ENCODE results near the gene GGT6.

DNA sequence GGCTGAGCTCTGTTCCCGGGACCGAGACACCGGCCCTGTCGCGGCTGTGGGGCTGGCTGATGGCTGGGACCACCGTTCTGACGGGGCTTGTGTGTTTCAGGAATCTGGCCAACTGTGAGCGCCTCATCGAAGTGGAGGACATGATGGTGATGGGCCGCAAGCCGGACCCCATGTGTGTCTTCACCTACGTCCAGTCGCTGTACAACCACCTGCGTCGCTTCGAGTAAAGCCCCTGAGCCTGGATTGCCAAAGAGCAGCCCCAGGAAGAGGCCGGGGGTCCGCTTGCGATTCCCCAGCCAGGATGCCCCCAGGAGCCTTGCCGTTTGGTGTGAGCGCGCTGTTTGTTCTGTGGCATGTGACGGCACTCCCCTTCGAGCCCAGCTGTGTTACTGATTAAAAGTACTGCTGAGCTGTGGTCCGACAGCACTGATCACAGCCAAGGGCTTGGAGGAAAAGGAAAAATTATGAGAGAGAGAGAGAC, 46.9 kb upstream of the GGT6 start:
- TF ChIP-seq, protein P1, sequence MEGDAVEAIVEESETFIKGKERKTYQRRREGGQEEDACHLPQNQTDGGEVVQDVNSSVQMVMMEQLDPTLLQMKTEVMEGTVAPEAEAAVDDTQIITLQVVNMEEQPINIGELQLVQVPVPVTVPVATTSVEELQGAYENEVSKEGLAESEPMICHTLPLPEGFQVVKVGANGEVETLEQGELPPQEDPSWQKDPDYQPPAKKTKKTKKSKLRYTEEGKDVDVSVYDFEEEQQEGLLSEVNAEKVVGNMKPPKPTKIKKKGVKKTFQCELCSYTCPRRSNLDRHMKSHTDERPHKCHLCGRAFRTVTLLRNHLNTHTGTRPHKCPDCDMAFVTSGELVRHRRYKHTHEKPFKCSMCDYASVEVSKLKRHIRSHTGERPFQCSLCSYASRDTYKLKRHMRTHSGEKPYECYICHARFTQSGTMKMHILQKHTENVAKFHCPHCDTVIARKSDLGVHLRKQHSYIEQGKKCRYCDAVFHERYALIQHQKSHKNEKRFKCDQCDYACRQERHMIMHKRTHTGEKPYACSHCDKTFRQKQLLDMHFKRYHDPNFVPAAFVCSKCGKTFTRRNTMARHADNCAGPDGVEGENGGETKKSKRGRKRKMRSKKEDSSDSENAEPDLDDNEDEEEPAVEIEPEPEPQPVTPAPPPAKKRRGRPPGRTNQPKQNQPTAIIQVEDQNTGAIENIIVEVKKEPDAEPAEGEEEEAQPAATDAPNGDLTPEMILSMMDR (IDR thresholded peaks at IDR 0.05), result no peak
- no peak for TF ChIP-seq POLR2A (IDR thresholded peaks at IDR 0.05)
